SK-N-SH treated with all-trans-retinoic acid at 6 μM for 48 hours (cell line): ENCODE data around the gene DOCK2.
"Not testable (repeated sequence)": the region's sequence is repeated elsewhere in the genome, so short reads cannot be mapped to it uniquely, and the experiment has no call there.

Experiments used
- ATAC-seq: fragments of 200-7000 bp; cut with Tn5 transposase; 3 replicates; pipeline ENCODE4 v1.9.1; 2020; ENCODE audit warnings: mild to moderate bottlenecking, moderate library complexity
- BACH2 ChIP-seq: fragments of 250-450 bp; sonication (Bioruptor Pico); IDR thresholded peaks from 2 replicates; pipeline ENCODE4 v1.9.0; 2021; ENCODE audit warnings: mild to moderate bottlenecking, borderline replicate concordance
- GLIS3 ChIP-seq: fragments of 250-450 bp; sonication (Bioruptor Pico); IDR thresholded peaks from 2 replicates; pipeline ENCODE4 v1.5.0; 2020; ENCODE audit warnings: mild to moderate bottlenecking, moderate library complexity
- PPARA ChIP-seq: fragments of 250-450 bp; sonication (Bioruptor Pico); IDR thresholded peaks from 2 replicates; pipeline ENCODE4 v1.5.0; 2020; ENCODE audit warnings: mild to moderate bottlenecking, borderline replicate concordance
- RARB ChIP-seq: fragments of 250-450 bp; sonication (Bioruptor Pico); IDR thresholded peaks from 2 replicates; pipeline ENCODE4 v1.8.0; 2021; ENCODE audit warnings: mild to moderate bottlenecking, moderate library complexity
- SNAI2 ChIP-seq: fragments of 250-450 bp; sonication (Bioruptor Pico); IDR thresholded peaks from 2 replicates; pipeline ENCODE4 v1.5.0; 2020; ENCODE audit warnings: mild to moderate bottlenecking, moderate library complexity
- TCF4 ChIP-seq: fragments of 250-450 bp; sonication (Bioruptor Pico); IDR thresholded peaks from 2 replicates; pipeline ENCODE4 v1.8.0; 2021; ENCODE audit warnings: mild to moderate bottlenecking, moderate library complexity, borderline replicate concordance
- TOX ChIP-seq: fragments of 250-450 bp; sonication (Bioruptor Pico); IDR thresholded peaks from 2 replicates; pipeline ENCODE4 v1.8.0; 2021; ENCODE audit warnings: mild to moderate bottlenecking, moderate library complexity, borderline replicate concordance
- ZC3H10 ChIP-seq: fragments of 250-450 bp; sonication (Bioruptor Pico); IDR thresholded peaks from 2 replicates; pipeline ENCODE4 v1.5.1; 2021; ENCODE audit warnings: mild to moderate bottlenecking, moderate library complexity
- ZFP3 ChIP-seq: fragments of 250-450 bp; sonication (Bioruptor Pico); IDR thresholded peaks from 2 replicates; pipeline ENCODE4 v1.5.0; 2020; ENCODE audit warnings: mild to moderate bottlenecking, moderate library complexity
- ZFP30 ChIP-seq: fragments of 450-650 bp; formaldehyde crosslinking; IDR thresholded peaks from 2 replicates; pipeline ENCODE4 v1.5.0; 2022; ENCODE audit warnings: mild to moderate bottlenecking, moderate library complexity
- ZNF565 ChIP-seq: fragments of 450-650 bp; formaldehyde crosslinking; conservative IDR thresholded peaks from 2 replicates; pipeline ENCODE4 v1.5.0; 2020; ENCODE audit warnings: low read depth, mild to moderate bottlenecking, moderate library complexity
- ZNF70 ChIP-seq: fragments of 450-650 bp; formaldehyde crosslinking; IDR thresholded peaks from 2 replicates; pipeline ENCODE4 v1.5.0; 2020; ENCODE audit warnings: mild to moderate bottlenecking, moderate library complexity
- TF ChIP-seq, protein P1 (sequence below): fragments of 250-450 bp; sonication (Bioruptor Pico); IDR thresholded peaks from 2 replicates; pipeline ENCODE4 v1.8.0; 2021; ENCODE audit warnings: low read depth, mild to moderate bottlenecking, moderate library complexity, borderline replicate concordance
- TF ChIP-seq, protein P2 (sequence below): fragments of 250-450 bp; sonication (Bioruptor Pico); IDR thresholded peaks from 2 replicates; pipeline ENCODE4 v1.5.1; 2020; ENCODE audit warnings: low read depth, mild to moderate bottlenecking, moderate library complexity
- TF ChIP-seq, protein P3 (sequence below): fragments of 250-450 bp; sonication (Bioruptor Pico); IDR thresholded peaks from 2 replicates; pipeline ENCODE4 v1.8.0; 2020; ENCODE audit warnings: mild to moderate bottlenecking, moderate library complexity, borderline replicate concordance
- TF ChIP-seq, protein P4 (sequence below): fragments of 250-450 bp; sonication (Bioruptor Pico); IDR thresholded peaks from 2 replicates; pipeline ENCODE4 v1.5.0; 2020; ENCODE audit warnings: mild to moderate bottlenecking, moderate library complexity

Gene DOCK2

DNA sequence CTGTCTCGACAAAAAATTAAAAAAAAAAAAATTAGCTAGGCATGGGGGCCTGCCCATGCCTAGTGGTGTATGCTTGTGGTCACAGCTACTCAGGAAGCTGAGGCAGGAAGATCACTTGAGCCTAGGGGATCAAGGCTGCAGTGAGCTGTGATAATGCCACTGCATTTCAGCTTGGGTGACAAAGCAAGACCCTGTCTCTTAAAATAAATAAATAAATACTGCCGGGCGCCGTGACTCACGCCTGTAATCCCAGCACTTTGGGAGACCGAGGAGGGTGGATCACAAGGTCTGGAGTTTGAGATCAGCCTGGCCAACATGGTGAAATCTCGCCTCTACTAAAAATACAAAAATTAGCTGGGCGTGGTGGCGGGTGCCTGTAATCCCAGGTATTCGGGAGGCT lies 115.5 kb downstream of the DOCK2 start:
- ATAC-seq: not testable (repeated sequence)

DNA sequence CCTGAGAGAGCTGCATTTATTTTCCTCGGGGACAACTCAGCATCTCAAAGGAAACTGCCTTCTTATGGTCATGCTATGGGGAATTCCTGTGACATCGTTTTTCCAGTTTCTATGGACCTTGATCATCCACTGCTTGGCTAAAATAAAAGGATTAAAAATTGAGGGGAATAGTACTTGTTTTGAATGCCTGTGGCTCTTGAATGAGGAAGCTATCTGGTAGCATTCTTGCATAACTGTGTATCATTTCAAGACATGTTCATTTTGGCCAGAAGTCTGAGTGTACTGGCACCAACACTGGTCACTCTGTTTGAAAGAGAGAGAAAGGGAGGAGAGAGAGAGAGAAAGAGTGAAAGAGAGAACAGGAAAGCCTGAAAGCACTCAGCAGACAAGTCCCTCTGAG lies 116.7 kb downstream of the DOCK2 start:
- ATAC-seq: no peak
- TF ChIP-seq ZNF70 (CRISPR knock-in tag): no peak
- no peak for TF ChIP-seq ZFP30
- no peak for TF ChIP-seq TCF4 (CRISPR knock-in tag)

DNA sequence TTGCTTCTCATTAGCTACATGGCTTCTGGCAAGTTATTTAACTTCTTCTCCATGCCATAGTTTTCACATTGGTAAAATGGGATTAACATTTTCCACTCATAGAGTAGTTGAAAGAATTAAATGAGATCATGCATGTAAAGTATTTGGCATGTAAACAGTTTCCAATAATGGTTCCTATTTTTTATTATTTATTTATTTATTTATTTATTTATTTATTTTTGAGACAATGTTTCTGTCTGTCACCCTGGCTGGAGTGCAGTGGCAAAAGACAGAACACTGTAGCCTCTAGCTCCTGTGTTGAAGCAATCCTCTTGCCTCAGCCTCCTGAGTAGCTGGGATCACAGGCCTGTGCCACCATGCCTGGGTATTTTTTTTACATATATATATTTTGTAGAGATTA lies 117.7 kb downstream of the DOCK2 start:
- ATAC-seq: no peak
- TF ChIP-seq PPARA (CRISPR knock-in tag) (no peak), ZFP3 (CRISPR knock-in tag) (no peak), ZNF565 (CRISPR knock-in tag) (no peak), ZNF70 (CRISPR knock-in tag) (no peak), TCF4 (CRISPR knock-in tag) (no peak), RARB (CRISPR knock-in tag) (no peak), GLIS3 (CRISPR knock-in tag) (no peak), TOX (no peak), ZFP30 (no peak), BACH2 (CRISPR knock-in tag) (no peak)
- TF ChIP-seq, protein P1, sequence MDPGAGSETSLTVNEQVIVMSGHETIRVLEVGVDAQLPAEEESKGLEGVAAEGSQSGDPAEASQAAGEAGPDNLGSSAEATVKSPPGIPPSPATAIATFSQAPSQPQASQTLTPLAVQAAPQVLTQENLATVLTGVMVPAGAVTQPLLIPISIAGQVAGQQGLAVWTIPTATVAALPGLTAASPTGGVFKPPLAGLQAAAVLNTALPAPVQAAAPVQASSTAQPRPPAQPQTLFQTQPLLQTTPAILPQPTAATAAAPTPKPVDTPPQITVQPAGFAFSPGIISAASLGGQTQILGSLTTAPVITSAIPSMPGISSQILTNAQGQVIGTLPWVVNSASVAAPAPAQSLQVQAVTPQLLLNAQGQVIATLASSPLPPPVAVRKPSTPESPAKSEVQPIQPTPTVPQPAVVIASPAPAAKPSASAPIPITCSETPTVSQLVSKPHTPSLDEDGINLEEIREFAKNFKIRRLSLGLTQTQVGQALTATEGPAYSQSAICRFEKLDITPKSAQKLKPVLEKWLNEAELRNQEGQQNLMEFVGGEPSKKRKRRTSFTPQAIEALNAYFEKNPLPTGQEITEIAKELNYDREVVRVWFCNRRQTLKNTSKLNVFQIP: no peak
- TF ChIP-seq, protein P2, sequence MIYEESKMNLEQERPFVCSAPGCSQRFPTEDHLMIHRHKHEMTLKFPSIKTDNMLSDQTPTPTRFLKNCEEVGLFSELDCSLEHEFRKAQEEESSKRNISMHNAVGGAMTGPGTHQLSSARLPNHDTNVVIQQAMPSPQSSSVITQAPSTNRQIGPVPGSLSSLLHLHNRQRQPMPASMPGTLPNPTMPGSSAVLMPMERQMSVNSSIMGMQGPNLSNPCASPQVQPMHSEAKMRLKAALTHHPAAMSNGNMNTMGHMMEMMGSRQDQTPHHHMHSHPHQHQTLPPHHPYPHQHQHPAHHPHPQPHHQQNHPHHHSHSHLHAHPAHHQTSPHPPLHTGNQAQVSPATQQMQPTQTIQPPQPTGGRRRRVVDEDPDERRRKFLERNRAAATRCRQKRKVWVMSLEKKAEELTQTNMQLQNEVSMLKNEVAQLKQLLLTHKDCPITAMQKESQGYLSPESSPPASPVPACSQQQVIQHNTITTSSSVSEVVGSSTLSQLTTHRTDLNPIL (CRISPR knock-in tag): no peak
- TF ChIP-seq, protein P3, sequence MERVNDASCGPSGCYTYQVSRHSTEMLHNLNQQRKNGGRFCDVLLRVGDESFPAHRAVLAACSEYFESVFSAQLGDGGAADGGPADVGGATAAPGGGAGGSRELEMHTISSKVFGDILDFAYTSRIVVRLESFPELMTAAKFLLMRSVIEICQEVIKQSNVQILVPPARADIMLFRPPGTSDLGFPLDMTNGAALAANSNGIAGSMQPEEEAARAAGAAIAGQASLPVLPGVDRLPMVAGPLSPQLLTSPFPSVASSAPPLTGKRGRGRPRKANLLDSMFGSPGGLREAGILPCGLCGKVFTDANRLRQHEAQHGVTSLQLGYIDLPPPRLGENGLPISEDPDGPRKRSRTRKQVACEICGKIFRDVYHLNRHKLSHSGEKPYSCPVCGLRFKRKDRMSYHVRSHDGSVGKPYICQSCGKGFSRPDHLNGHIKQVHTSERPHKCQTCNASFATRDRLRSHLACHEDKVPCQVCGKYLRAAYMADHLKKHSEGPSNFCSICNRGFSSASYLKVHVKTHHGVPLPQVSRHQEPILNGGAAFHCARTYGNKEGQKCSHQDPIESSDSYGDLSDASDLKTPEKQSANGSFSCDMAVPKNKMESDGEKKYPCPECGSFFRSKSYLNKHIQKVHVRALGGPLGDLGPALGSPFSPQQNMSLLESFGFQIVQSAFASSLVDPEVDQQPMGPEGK (CRISPR knock-in tag): no peak
- TF ChIP-seq, all 23 proteins: peak for 0

DNA sequence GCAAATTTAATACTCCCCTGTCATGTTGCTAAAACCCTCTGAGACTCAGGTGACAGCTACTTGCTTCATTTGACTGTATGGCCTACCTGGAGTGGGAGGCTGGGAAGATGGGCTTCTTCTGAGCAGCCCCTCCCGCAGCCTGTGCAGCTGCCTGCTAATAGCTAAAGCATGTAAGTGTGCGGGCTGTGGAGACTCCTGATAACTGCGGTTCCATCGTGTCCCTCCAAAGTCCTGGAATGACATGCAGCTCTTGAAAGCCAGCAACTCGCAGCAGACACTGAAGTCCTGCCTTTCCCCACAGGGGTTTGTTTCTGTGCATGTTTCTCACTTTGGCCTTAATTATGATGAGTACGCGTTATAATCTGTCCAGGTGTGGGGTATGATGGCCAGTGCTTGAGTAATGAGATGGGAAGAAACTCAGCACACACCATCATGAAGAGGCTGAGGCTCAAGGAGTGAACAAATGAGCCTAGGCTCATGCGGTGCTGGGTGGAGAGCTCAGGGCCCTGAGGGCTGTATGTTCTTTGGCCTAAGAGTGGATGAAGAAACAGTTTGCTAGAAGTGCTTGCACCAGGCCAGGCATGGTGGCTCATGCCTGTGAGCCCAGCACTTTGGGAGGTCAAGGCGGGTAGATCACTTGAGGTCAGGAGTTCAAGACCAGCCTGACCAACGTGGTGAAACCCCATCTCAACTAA lies 119.1 kb downstream of the DOCK2 start:
- TF ChIP-seq, protein P2 (CRISPR knock-in tag): no peak
- no peak for TF ChIP-seq SNAI2 (CRISPR knock-in tag)
- no peak for TF ChIP-seq ZNF70 (CRISPR knock-in tag)
- no peak for TF ChIP-seq TCF4 (CRISPR knock-in tag)
- TF ChIP-seq, protein P3 (CRISPR knock-in tag): no peak
- TF ChIP-seq PPARA (CRISPR knock-in tag): no peak
- TF ChIP-seq ZC3H10: no peak
- TF ChIP-seq, protein P4, sequence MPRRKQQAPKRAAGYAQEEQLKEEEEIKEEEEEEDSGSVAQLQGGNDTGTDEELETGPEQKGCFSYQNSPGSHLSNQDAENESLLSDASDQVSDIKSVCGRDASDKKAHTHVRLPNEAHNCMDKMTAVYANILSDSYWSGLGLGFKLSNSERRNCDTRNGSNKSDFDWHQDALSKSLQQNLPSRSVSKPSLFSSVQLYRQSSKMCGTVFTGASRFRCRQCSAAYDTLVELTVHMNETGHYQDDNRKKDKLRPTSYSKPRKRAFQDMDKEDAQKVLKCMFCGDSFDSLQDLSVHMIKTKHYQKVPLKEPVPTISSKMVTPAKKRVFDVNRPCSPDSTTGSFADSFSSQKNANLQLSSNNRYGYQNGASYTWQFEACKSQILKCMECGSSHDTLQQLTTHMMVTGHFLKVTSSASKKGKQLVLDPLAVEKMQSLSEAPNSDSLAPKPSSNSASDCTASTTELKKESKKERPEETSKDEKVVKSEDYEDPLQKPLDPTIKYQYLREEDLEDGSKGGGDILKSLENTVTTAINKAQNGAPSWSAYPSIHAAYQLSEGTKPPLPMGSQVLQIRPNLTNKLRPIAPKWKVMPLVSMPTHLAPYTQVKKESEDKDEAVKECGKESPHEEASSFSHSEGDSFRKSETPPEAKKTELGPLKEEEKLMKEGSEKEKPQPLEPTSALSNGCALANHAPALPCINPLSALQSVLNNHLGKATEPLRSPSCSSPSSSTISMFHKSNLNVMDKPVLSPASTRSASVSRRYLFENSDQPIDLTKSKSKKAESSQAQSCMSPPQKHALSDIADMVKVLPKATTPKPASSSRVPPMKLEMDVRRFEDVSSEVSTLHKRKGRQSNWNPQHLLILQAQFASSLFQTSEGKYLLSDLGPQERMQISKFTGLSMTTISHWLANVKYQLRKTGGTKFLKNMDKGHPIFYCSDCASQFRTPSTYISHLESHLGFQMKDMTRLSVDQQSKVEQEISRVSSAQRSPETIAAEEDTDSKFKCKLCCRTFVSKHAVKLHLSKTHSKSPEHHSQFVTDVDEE (CRISPR knock-in tag): no peak
- no peak for ATAC-seq
